Hematopoietic multipotent progenitor cell treated with erythropoietin and hydrocortisone succinate and interleukin-3 and kit ligand, for 4 days (in vitro differentiated cells): ENCODE data around the gene TMCO1.
"Not testable (repeated sequence)": the region's sequence is repeated elsewhere in the genome, so short reads cannot be mapped to it uniquely, and the experiment has no call there.

ENCODE experiments used
- DNase-seq: peaks from one replicate; pipeline ENCODE4 v3.0.0-alpha.2; 2015

The TMCO1 gene

GRCh38 chr1:165768513-165769394 is at the start of gene TMCO1:
Gene TMCO1, minus strand, starts transcription at chr1:165768868. Its CDS starts 117 bp downstream, at chr1:165768751.
- peak; percentile 99 for DNase-seq

- DNase-seq, result peak; percentile 88
Measured at GRCh38 chr1:165816826-165817497, 48.3 kb upstream of the TMCO1 start.

GRCh38 chr1:165816157-165816556 is 47.5 kb upstream of the TMCO1 start:
- no peak for DNase-seq

GRCh38 chr1:165815725-165816124 is 47.1 kb upstream of the TMCO1 start:
- no peak for DNase-seq

- no peak for DNase-seq
Measured at GRCh38 chr1:165807613-165808012, 38.9 kb upstream of the TMCO1 start.

GRCh38 chr1:165804513-165804912 is 35.8 kb upstream of the TMCO1 start:
- DNase-seq, result not testable (repeated sequence)

GRCh38 chr1:165799387-165799786 is 30.7 kb upstream of the TMCO1 start:
- no peak for DNase-seq

GRCh38 chr1:165795894-165796293 is 27.2 kb upstream of the TMCO1 start:
- no peak for DNase-seq

GRCh38 chr1:165793951-165794350 is 25.3 kb upstream of the TMCO1 start:
- no peak for DNase-seq

GRCh38 chr1:165787741-165788140 is 19.1 kb upstream of the TMCO1 start:
- DNase-seq, result no peak

- DNase-seq, result not testable (repeated sequence)
Measured at GRCh38 chr1:165783519-165783918, 14.9 kb upstream of the TMCO1 start.

- not testable (repeated sequence) for DNase-seq
Measured at GRCh38 chr1:165778197-165778596, 9.5 kb upstream of the TMCO1 start.

- DNase-seq, result no peak
Measured at GRCh38 chr1:165773324-165773965, 4.8 kb upstream of the TMCO1 start.

- no peak for DNase-seq
Measured at GRCh38 chr1:165772739-165773138, 4.1 kb upstream of the TMCO1 start.

- no peak for DNase-seq
Measured at GRCh38 chr1:165764277-165764676, 4.4 kb downstream of the TMCO1 start.

- no peak for DNase-seq
Measured at GRCh38 chr1:165763442-165763841, 5.2 kb downstream of the TMCO1 start.

GRCh38 chr1:165762725-165763124 is 5.9 kb downstream of the TMCO1 start:
- no peak for DNase-seq

- peak; percentile 13 for DNase-seq
Measured at GRCh38 chr1:165759095-165759494, 9.6 kb downstream of the TMCO1 start.

GRCh38 chr1:165755393-165756010 is 13.2 kb downstream of the TMCO1 start:
- DNase-seq, result no peak

- no peak for DNase-seq
Measured at GRCh38 chr1:165753934-165754333, 14.7 kb downstream of the TMCO1 start.

- DNase-seq, result no peak
Measured at GRCh38 chr1:165748550-165748949, 20.1 kb downstream of the TMCO1 start.

GRCh38 chr1:165747632-165748447 is 20.8 kb downstream of the TMCO1 start:
- DNase-seq, result no peak
